NOMO-1 (cell line): Measurements from ENCODE around the gene DAG1.
A peak's percentile ranks its signal among the peaks of the same experiment; 100 is the strongest.

ENCODE experiments used
- DNase-seq, 2 experiments: peaks; one replicate each; lab custom pipeline; 2025; ENCODE audit not compliant: unreplicated experiment in 2 of 2; lab: John Stamatoyannopoulos, UW

The DAG1 gene

GRCh38 chr3:49539659-49540560, 69.8 kb downstream of the DAG1 start:
- peak; percentile 91 to 94 for DNase-seq

GRCh38 chr3:49552087-49552486, 82.0 kb downstream of the DAG1 start:
- DNase-seq: no peak

GRCh38 chr3:49553324-49553691, 83.2 kb downstream of the DAG1 start:
- DNase-seq: no peak

GRCh38 chr3:49553692-49554632, 83.9 kb downstream of the DAG1 start, which contains the start of gene BSN:
Gene BSN, plus strand, starts transcription at chr3:49554477. Its CDS starts 126 bp downstream, at chr3:49554603.
- peak; percentile 61 to 74 for DNase-seq

- DNase-seq: peak; percentile 23 to 51
Observed at GRCh38 chr3:49554633-49555265, 84.7 kb downstream of the DAG1 start.

GRCh38 chr3:49556500-49557275, 86.6 kb downstream of the DAG1 start:
- DNase-seq: no peak

GRCh38 chr3:49563040-49563578, 93.0 kb downstream of the DAG1 start:
- no peak for DNase-seq

GRCh38 chr3:49563766-49564165, 93.7 kb downstream of the DAG1 start:
- no peak for DNase-seq

- peak in 1 of 2 experiments; percentile 12 for DNase-seq
Observed at GRCh38 chr3:49566312-49566711, 96.2 kb downstream of the DAG1 start.

- DNase-seq: no peak
Observed at GRCh38 chr3:49567406-49567805, 97.3 kb downstream of the DAG1 start.

- no peak for DNase-seq
Observed at GRCh38 chr3:49568965-49569364, 98.9 kb downstream of the DAG1 start.

GRCh38 chr3:49570028-49570654, 100.1 kb downstream of the DAG1 start:
- DNase-seq: no peak

GRCh38 chr3:49582177-49582576, 112.1 kb downstream of the DAG1 start:
- no peak for DNase-seq
